Panc1 (cell line): ENCODE measurements around the gene SLC25A15. TPM values are rescaled to one million over a fixed set of nuclear protein-coding genes. Genes with fewer than 3 reads are reported as not detected.

Experiments
- ATAC-seq: fragments of 200-7000 bp; cut with Tn5 transposase; 2 replicates; pipeline ENCODE4 v1.9.1; 2020; ENCODE audit warnings: mild to moderate bottlenecking, moderate library complexity
- BruUV-seq: library from RNA; stranded (reverse); fragments of 400-500 nt; replicated peaks from 2 replicates; lab custom pipeline; 2021; lab: Mats Ljungman, UMichigan
- CTCF ChIA-PET: fragments of 300-600 bp; sonication (Branson Sonifier 250); formaldehyde crosslinking; loops from one replicate; lab custom pipeline; 2022; ENCODE audit warnings: antibody characterized with exemption; lab: Charles Lee
- POLR2A ChIA-PET: fragments of 300-600 bp; sonication (Branson Sonifier 250); formaldehyde crosslinking; loops from one replicate; lab custom pipeline; 2022; ENCODE audit warnings: antibody characterized with exemption; lab: Charles Lee
- DNase-seq: peaks from one replicate; pipeline ENCODE4 v3.0.0-alpha.2; 2010; ENCODE audit warnings: low read depth, low spot score
- H3K27ac ChIP-seq: 2 replicates; pipeline ENCODE4 v1.5.1; 2011; ENCODE audit warnings: mild to moderate bottlenecking, low read length, inconsistent platforms
- H3K27me3 ChIP-seq: fragments of 200-500 bp; sonication (Bioruptor generic); 2 replicates; pipeline ENCODE4 v1.6.0; 2014; ENCODE audit warnings: low read length, inconsistent platforms; ENCODE audit not compliant: control insufficient read depth, insufficient read depth
- H3K36me3 ChIP-seq: fragments of 200-500 bp; sonication (Bioruptor generic); 2 replicates; pipeline ENCODE4 v1.5.1; 2014; ENCODE audit warnings: inconsistent platforms, mild to moderate bottlenecking, low read length, moderate library complexity; ENCODE audit not compliant: control insufficient read depth, insufficient read depth
- H3K4me1 ChIP-seq: 2 replicates; pipeline ENCODE4 v1.5.1; 2011; ENCODE audit warnings: inconsistent platforms, mild to moderate bottlenecking, low read length, moderate library complexity; ENCODE audit not compliant: control insufficient read depth, insufficient read depth
- H3K4me3 ChIP-seq, 2 experiments: 2 replicates each; pipeline ENCODE4 v1.5.1; 2011 to 2012; ENCODE audit warnings: low read depth in 2 of 2, low read length in 2 of 2, mild to moderate bottlenecking in 2 of 2, inconsistent platforms in 1 of 2, moderate library complexity in 1 of 2
- H3K9me3 ChIP-seq: fragments of 200-500 bp; sonication (Bioruptor generic); 2 replicates; pipeline ENCODE4 v1.5.1; 2014; ENCODE audit warnings: low read depth, mild to moderate bottlenecking, inconsistent platforms, low read length, moderate library complexity; ENCODE audit not compliant: control insufficient read depth, insufficient read depth
- POLR2AphosphoS5 ChIP-seq: IDR thresholded peaks from 2 replicates; pipeline ENCODE4 v1.6.1; 2012; ENCODE audit warnings: mild to moderate bottlenecking, low read depth, low read length, moderate library complexity
- SIN3A ChIP-seq: IDR thresholded peaks from 2 replicates; pipeline ENCODE4 v1.6.1; 2012; ENCODE audit warnings: low read depth, mild to moderate bottlenecking, low read length, moderate library complexity, borderline replicate concordance; ENCODE audit not compliant: insufficient read depth
- TCF7L2 ChIP-seq: IDR thresholded peaks from 2 replicates; pipeline ENCODE4 v1.6.1; 2011; ENCODE audit warnings: mild to moderate bottlenecking, low read depth, low read length, inconsistent platforms
- in situ Hi-C: cut with HindIII; loops from 2 replicates; pipeline ENCODE4 v1.10.0; 2016; ENCODE audit warnings: low sequenced_read_pairs, low pct_unique_long_range_greater_than_20kb
- intact Hi-C: fragments of 100-400 bp; cut with micrococcal nuclease; formaldehyde crosslinking; loops from one replicate; pipeline ENCODE4 v1.10.0; 2022; ENCODE audit not compliant: unreplicated experiment
- total RNA-seq: library from RNA; stranded (reverse); gene quantifications from one replicate; pipeline ENCODE4 v1.2.1, GENCODE V29; 2021; ENCODE audit not compliant: unreplicated experiment
- TF ChIP-seq, protein P1 (sequence below), 2 experiments: IDR thresholded peaks; 2 replicates each; pipeline ENCODE4 v1.6.1; 2011 to 2012; ENCODE audit warnings: low read depth in 2 of 2, control low read depth in 1 of 2, low read length in 1 of 2, mild to moderate bottlenecking in 1 of 2, moderate library complexity in 1 of 2; ENCODE audit not compliant: insufficient read depth in 1 of 2
- TF ChIP-seq, protein P2 (sequence below): fragments of 450-650 bp; IDR thresholded peaks from 2 replicates; pipeline ENCODE4 v1.5.1; 2017; ENCODE audit warnings: mild to moderate bottlenecking

SLC25A15 gene
- total RNA-seq, 1 experiment from 2014 or later = 16.4 TPM

DNA sequence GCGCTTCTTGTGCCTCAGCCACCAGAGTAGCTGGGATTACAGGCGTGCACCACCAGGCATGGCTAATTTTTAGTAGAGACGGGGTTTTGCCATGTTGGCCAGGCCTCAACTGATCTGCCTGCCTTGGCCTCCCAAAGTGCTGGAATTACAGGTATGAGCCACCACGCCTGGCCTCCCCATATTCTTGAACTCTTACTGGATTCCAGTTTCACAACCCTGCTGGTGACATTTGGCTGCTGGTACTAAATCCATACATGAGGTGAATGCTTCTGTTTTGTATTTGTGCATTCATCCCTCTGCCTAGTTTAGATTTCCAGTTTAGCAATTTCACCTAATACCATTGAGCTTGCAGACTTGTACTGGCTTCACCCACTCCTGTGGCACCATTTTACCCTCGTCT lies 13.9 kb downstream of the SLC25A15 start:
- in situ Hi-C loops = no loop called here
- intact Hi-C loops = no loop called here

DNA sequence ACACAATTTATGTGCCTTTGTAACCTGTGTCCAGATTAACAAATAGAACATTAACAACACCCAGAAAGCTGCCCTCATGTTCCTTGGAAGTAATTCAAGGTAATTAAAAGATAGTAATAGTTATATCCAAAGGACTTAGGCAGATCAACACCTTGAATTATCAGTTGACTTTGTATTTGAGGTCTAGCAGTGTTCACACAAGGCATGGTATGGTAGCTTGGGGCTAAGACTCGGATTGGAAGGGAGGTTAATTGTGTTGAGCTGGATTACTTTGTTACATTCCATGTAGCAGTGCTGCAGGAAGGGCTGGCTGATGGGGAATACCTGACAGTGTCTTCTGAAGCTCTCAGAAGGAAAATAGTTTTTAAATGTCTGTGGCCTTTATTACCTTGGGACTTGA lies 16.8 kb downstream of the SLC25A15 start:
- no TSS peak for BruUV-seq
- Histone ChIP-seq H3K27me3 (no peaks in the 10 kb centered on the region), H3K36me3 (no peaks in the 10 kb centered on the region; the same call in 1 of the 2 replicates), H3K27ac (no peak overlapping the region), H3K4me3 (no peak overlapping the region), H3K9me3 (no peaks in the 10 kb centered on the region), H3K4me1 (no peaks in the 10 kb centered on the region)
- DNase-seq (no peak), ATAC-seq (no peak)
- intact Hi-C loops = no loop called here
- TF ChIP-seq POLR2AphosphoS5 (no peak), TCF7L2 (no peak)
- TF ChIP-seq, protein P1, sequence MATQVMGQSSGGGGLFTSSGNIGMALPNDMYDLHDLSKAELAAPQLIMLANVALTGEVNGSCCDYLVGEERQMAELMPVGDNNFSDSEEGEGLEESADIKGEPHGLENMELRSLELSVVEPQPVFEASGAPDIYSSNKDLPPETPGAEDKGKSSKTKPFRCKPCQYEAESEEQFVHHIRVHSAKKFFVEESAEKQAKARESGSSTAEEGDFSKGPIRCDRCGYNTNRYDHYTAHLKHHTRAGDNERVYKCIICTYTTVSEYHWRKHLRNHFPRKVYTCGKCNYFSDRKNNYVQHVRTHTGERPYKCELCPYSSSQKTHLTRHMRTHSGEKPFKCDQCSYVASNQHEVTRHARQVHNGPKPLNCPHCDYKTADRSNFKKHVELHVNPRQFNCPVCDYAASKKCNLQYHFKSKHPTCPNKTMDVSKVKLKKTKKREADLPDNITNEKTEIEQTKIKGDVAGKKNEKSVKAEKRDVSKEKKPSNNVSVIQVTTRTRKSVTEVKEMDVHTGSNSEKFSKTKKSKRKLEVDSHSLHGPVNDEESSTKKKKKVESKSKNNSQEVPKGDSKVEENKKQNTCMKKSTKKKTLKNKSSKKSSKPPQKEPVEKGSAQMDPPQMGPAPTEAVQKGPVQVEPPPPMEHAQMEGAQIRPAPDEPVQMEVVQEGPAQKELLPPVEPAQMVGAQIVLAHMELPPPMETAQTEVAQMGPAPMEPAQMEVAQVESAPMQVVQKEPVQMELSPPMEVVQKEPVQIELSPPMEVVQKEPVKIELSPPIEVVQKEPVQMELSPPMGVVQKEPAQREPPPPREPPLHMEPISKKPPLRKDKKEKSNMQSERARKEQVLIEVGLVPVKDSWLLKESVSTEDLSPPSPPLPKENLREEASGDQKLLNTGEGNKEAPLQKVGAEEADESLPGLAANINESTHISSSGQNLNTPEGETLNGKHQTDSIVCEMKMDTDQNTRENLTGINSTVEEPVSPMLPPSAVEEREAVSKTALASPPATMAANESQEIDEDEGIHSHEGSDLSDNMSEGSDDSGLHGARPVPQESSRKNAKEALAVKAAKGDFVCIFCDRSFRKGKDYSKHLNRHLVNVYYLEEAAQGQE (IDR thresholded peaks at IDR 0.05; ENCODE audit: insufficient read depth in 1 of 2, low read depth in 2 of 2, low read length in 1 of 2) = no peak
- TF ChIP-seq, protein P2, sequence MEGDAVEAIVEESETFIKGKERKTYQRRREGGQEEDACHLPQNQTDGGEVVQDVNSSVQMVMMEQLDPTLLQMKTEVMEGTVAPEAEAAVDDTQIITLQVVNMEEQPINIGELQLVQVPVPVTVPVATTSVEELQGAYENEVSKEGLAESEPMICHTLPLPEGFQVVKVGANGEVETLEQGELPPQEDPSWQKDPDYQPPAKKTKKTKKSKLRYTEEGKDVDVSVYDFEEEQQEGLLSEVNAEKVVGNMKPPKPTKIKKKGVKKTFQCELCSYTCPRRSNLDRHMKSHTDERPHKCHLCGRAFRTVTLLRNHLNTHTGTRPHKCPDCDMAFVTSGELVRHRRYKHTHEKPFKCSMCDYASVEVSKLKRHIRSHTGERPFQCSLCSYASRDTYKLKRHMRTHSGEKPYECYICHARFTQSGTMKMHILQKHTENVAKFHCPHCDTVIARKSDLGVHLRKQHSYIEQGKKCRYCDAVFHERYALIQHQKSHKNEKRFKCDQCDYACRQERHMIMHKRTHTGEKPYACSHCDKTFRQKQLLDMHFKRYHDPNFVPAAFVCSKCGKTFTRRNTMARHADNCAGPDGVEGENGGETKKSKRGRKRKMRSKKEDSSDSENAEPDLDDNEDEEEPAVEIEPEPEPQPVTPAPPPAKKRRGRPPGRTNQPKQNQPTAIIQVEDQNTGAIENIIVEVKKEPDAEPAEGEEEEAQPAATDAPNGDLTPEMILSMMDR = no peak
- POLR2A ChIA-PET = no interaction called here
- in situ Hi-C loops = no loop called here
- CTCF ChIA-PET = no interaction called here

More for the DNA sequence above, 13.9 kb downstream of the SLC25A15 start:
- Histone ChIP-seq H3K27ac (no peak overlapping the region), H3K4me3 (no peak overlapping the region), H3K27me3 (no peaks in the 10 kb centered on the region), H3K36me3 (no peaks in the 10 kb centered on the region; the same call in 1 of the 2 replicates), H3K9me3 (no peaks in the 10 kb centered on the region), H3K4me1 (no peaks in the 10 kb centered on the region)
- CTCF ChIA-PET = no interaction called here
- POLR2A ChIA-PET = no interaction called here
- TF ChIP-seq POLR2AphosphoS5 (no peak), TCF7L2 (no peak), SIN3A (no peak)
- TF ChIP-seq, protein P1 (IDR thresholded peaks at IDR 0.05; ENCODE audit: insufficient read depth in 1 of 2, low read depth in 2 of 2, low read length in 1 of 2) = no peak
- TF ChIP-seq, protein P2 = no peak
- ATAC-seq (no peak), DNase-seq (no peak)
- BruUV-seq = no TSS peak
